ENCODE data around the gene SST. TPM values are rescaled to one million over a fixed set of nuclear protein-coding genes. Genes with fewer than 3 reads are reported as not detected.

SST gene
- total RNA-seq, 1 donor from 2014 or later = 10.8 TPM

DNA sequence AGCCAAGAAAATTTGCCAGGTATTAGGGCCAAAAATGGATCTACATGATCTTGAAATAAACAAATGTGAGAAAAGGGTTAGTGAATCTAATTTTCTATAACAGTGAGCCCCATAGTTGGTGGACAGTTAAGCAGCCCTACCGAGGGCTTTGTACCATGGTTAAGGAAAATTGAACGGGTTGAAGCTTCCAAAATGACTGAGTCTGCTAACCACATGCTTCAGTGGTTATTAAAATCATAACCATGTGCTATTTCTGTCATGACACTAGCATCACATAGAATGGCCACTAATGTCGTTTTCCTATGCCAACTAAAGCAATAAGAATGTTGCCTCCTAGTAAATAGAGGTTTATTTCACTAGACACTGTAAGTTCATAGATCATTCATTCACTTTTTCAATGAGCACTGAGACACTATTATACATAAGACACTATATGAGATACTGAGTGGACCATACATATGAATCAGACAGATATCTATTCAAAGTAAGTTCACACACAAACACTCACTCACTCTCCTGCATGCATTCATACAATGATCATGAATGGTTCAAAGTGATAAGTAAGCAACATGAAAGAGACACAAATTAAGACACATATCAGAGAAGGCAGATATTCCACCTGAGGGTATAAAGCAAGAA, 4.3 kb downstream of the SST start:
- H3K4me1 Mint-ChIP-seq = peaks cover 10% of the 10 kb centered on the region
- H3K27ac Mint-ChIP-seq = no peak overlapping the region
- H3K9me3 Mint-ChIP-seq = no peaks in the 10 kb centered on the region
- peaks cover 59% of the 10 kb centered on the region for H3K27me3 Mint-ChIP-seq (ENCODE audit: low read depth)
- no peak for DNase-seq (ENCODE audit: low spot score in 2 of 2, unreplicated experiment in 2 of 2)
- TF ChIP-seq, protein P1, sequence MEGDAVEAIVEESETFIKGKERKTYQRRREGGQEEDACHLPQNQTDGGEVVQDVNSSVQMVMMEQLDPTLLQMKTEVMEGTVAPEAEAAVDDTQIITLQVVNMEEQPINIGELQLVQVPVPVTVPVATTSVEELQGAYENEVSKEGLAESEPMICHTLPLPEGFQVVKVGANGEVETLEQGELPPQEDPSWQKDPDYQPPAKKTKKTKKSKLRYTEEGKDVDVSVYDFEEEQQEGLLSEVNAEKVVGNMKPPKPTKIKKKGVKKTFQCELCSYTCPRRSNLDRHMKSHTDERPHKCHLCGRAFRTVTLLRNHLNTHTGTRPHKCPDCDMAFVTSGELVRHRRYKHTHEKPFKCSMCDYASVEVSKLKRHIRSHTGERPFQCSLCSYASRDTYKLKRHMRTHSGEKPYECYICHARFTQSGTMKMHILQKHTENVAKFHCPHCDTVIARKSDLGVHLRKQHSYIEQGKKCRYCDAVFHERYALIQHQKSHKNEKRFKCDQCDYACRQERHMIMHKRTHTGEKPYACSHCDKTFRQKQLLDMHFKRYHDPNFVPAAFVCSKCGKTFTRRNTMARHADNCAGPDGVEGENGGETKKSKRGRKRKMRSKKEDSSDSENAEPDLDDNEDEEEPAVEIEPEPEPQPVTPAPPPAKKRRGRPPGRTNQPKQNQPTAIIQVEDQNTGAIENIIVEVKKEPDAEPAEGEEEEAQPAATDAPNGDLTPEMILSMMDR (IDR thresholded peaks at IDR 0.05; ENCODE audit: unreplicated experiment) = no peak
- no peak overlapping the region for H3K4me3 Mint-ChIP-seq
- H3K36me3 Mint-ChIP-seq = no peaks in the 10 kb centered on the region

DNA sequence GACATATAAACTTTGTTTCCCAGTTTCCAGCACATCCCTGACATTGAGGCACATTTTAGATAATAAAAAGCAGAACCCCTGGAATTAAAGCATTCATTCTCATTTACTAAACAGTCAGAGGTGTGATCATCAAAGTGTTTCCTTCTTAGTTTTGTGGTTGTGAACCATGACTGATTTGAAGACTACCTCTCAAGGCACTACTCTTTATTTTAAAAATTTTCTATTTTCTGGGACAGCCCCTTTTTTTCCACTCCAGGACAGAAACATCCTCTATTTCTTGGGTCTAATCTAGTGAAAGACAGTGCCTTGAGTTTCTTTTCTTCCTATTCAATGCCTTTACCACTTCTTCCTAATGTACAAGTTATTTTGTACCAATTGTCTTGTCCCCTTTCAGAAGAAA, 5.2 kb downstream of the SST start:
- no peak for DNase-seq (ENCODE audit: low spot score in 2 of 2, unreplicated experiment in 2 of 2)
- no peaks in the 10 kb centered on the region for H3K9me3 Mint-ChIP-seq
- no peak overlapping the region for H3K4me3 Mint-ChIP-seq
- TF ChIP-seq, protein P1 (IDR thresholded peaks at IDR 0.05; ENCODE audit: unreplicated experiment) = no peak
- H3K27me3 Mint-ChIP-seq (ENCODE audit: low read depth) = peaks cover 52% of the 10 kb centered on the region
- H3K36me3 Mint-ChIP-seq = no peaks in the 10 kb centered on the region
- no peak overlapping the region for H3K27ac Mint-ChIP-seq
- peaks cover 4% of the 10 kb centered on the region for H3K4me1 Mint-ChIP-seq

DNA sequence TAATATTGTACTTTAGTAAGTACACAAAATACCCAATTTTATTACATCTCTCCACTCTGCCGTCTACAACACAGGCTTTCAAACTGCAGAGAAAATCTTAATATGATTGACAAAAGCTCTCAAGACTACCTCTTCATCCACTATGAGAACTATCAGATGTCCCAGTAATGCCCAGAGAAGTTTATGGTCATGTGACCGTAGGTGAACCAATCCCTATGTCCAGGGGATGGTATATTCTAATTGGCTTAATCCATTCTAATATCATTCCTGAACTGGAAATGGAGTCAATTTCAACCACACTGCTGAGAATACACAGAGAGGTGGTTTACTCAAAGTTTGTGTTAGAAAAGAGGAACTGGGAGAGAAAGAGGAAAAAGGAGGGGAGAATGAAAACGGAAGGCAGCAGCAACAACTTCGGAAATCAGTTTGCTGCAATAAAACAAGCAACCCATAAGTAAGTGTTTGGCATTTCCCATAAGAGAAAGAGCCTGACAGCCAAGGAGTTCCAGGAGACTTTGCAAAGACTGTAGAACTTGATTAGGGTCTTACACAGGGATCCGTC, 7.3 kb downstream of the SST start:
- Mint-ChIP-seq H3K27ac (no peak overlapping the region), H3K4me3 (no peak overlapping the region), H3K27me3 (ENCODE audit: low read depth) (peaks cover 38% of the 10 kb centered on the region), H3K36me3 (no peaks in the 10 kb centered on the region), H3K4me1 (no peaks in the 10 kb centered on the region), H3K9me3 (no peaks in the 10 kb centered on the region)
- TF ChIP-seq, protein P1 (IDR thresholded peaks at IDR 0.05; ENCODE audit: unreplicated experiment) = no peak
- DNase-seq (ENCODE audit: low spot score in 2 of 2, unreplicated experiment in 2 of 2) = no peak

DNA sequence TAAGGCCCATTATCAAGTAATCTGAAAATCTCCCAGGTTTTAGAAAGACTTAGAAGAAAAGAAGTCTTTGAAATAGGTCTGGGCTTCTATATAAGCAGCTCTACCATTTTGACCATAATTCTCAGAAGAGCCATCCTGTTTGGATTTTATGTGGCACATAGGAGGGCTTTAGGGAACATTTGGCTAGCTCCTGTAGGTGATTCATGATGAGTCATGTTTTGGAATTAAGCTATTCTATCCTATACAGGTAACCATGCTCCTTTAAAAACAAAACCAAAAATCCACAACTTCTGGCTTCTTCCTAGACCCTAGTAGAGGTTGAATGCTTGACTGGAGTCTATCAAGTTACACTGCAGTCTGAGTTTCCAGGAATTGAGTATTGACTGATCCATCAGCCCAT, 8.9 kb downstream of the SST start:
- no peaks in the 10 kb centered on the region for H3K4me1 Mint-ChIP-seq
- no peak overlapping the region for H3K4me3 Mint-ChIP-seq
- H3K27ac Mint-ChIP-seq = no peak overlapping the region

DNA sequence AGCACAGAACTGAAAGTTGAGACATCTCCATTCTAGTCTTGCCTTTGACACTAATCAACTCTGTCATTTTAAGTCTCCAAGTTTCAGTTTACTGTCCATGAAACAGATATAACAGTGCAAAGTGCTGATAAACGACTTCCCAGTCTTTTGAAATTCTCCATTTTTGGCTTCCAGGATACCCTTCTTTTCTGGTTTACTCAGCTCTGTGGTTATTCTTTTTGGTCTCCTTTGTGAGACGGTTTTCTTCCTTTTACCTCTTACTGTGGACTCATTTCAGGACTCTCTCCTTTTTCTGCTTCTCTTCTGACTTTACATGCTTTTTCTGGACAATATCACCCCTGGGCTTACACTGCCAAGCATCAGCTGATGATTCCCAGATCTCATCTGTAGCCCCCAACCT, 18.9 kb downstream of the SST start:
- TF ChIP-seq, protein P1 (IDR thresholded peaks at IDR 0.05; ENCODE audit: unreplicated experiment) = no peak
- no peaks in the 10 kb centered on the region for H3K36me3 Mint-ChIP-seq
- H3K27ac Mint-ChIP-seq = no peak overlapping the region
- no peak for DNase-seq (ENCODE audit: low spot score in 2 of 2, unreplicated experiment in 2 of 2)
- no peaks in the 10 kb centered on the region for H3K4me1 Mint-ChIP-seq
- no peak overlapping the region for H3K4me3 Mint-ChIP-seq
- peaks cover 66% of the 10 kb centered on the region for H3K27me3 Mint-ChIP-seq (ENCODE audit: low read depth)
- peaks cover 6% of the 10 kb centered on the region for H3K9me3 Mint-ChIP-seq

More for the DNA sequence above, 8.9 kb downstream of the SST start:
- no peaks in the 10 kb centered on the region for H3K36me3 Mint-ChIP-seq
- TF ChIP-seq, protein P1 (IDR thresholded peaks at IDR 0.05; ENCODE audit: unreplicated experiment) = no peak
- H3K9me3 Mint-ChIP-seq = no peaks in the 10 kb centered on the region
- DNase-seq (ENCODE audit: low spot score in 2 of 2, unreplicated experiment in 2 of 2) = no peak
- H3K27me3 Mint-ChIP-seq (ENCODE audit: low read depth) = peaks cover 33% of the 10 kb centered on the region

Measured in mesothelial cell of epicardium (in vitro differentiated cells).